Measurements from ENCODE around the gene EFHC1. TPM values are rescaled to one million over a fixed set of nuclear protein-coding genes. Genes with fewer than 3 reads are reported as not detected.

Gene EFHC1
- total RNA-seq, 1 donor from 2014 or later, result 6.6 TPM

GRCh38 chr6:52545406-52546119, 125.4 kb downstream of the EFHC1 start:
- no peak for TF ChIP-seq CTCF (IDR thresholded peaks at IDR 0.05; ENCODE audit: insufficient read depth, low read length, severe bottlenecking)
- H3K36me3 ChIP-seq (ENCODE audit: control insufficient read depth, insufficient read depth, low read length), result no peaks in the 10 kb centered on the region
- H3K27me3 ChIP-seq (ENCODE audit: control insufficient read depth, insufficient read depth, low read length), result no peaks in the 10 kb centered on the region
- no peak for FAIRE-seq
- peak; percentile 28 for DNase-seq (ENCODE audit: low read depth)
- H3K4me3 ChIP-seq (ENCODE audit: low read depth, low read length), result no peak overlapping the region

GRCh38 chr6:52546192-52546591, 126.0 kb downstream of the EFHC1 start:
- FAIRE-seq (no peak), DNase-seq (ENCODE audit: low read depth) (no peak)
- no peak for TF ChIP-seq CTCF (IDR thresholded peaks at IDR 0.05; ENCODE audit: insufficient read depth, low read length, severe bottlenecking)
- H3K36me3 ChIP-seq (ENCODE audit: control insufficient read depth, insufficient read depth, low read length), result no peaks in the 10 kb centered on the region
- H3K27me3 ChIP-seq (ENCODE audit: control insufficient read depth, insufficient read depth, low read length), result no peaks in the 10 kb centered on the region
- no peak overlapping the region for H3K4me3 ChIP-seq (ENCODE audit: low read depth, low read length)

- no peaks in the 10 kb centered on the region for H3K36me3 ChIP-seq (ENCODE audit: control insufficient read depth, insufficient read depth, low read length)
- no peaks in the 10 kb centered on the region for H3K27me3 ChIP-seq (ENCODE audit: control insufficient read depth, insufficient read depth, low read length)
- no peak for TF ChIP-seq CTCF (IDR thresholded peaks at IDR 0.05; ENCODE audit: insufficient read depth, low read length, severe bottlenecking)
- H3K4me3 ChIP-seq (ENCODE audit: low read depth, low read length), result no peak overlapping the region
- no peak for FAIRE-seq
- DNase-seq (ENCODE audit: low read depth), result no peak
These were observed 126.5 kb downstream of the EFHC1 start for GRCh38 chr6:52546678-52547077.

GRCh38 chr6:52547647-52548352, 127.7 kb downstream of the EFHC1 start:
- FAIRE-seq (no peak), DNase-seq (ENCODE audit: low read depth) (no peak)
- Histone ChIP-seq H3K27me3 (ENCODE audit: control insufficient read depth, insufficient read depth, low read length) (no peaks in the 10 kb centered on the region), H3K36me3 (ENCODE audit: control insufficient read depth, insufficient read depth, low read length) (no peaks in the 10 kb centered on the region), H3K4me3 (ENCODE audit: low read depth, low read length) (no peak overlapping the region)
- TF ChIP-seq CTCF (IDR thresholded peaks at IDR 0.05; ENCODE audit: insufficient read depth, low read length, severe bottlenecking), result no peak

DNA sequence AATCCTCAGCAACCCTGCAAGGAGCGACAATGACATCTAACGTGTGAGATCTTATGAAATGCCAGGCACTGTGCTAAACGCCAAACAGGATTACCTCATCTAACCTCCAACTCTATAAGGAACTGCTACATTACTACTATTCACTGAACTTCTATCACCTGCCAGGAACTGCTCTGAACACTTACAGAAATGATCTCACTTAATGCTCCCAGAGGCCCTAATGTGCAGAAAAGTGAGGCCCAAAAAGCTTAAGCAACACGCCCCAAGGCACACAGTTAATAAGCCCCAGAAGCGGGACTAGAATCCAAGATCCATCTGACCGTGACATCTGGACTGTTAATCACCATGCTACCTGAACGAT, 128.2 kb downstream of the EFHC1 start:
- DNase-seq (ENCODE audit: low read depth) (no peak), FAIRE-seq (no peak)
- no peak for TF ChIP-seq CTCF (IDR thresholded peaks at IDR 0.05; ENCODE audit: insufficient read depth, low read length, severe bottlenecking)
- Histone ChIP-seq H3K4me3 (ENCODE audit: low read depth, low read length) (no peak overlapping the region), H3K27me3 (ENCODE audit: control insufficient read depth, insufficient read depth, low read length) (no peaks in the 10 kb centered on the region), H3K36me3 (ENCODE audit: control insufficient read depth, insufficient read depth, low read length) (no peaks in the 10 kb centered on the region)
